MM.1S (cell line): Measurements from ENCODE around the gene ZNF521.

Experiments used
- EZH2phosphoT487 ChIP-seq: fragments of 300-600 bp; sonication (generic); IDR thresholded peaks from 2 replicates; pipeline ENCODE4 v1.6.1; 2018; ENCODE audit warnings: antibody characterized with exemption, low read length
- TF ChIP-seq, protein P1 (sequence below): fragments of 300-600 bp; sonication (generic); IDR thresholded peaks from 2 replicates; pipeline ENCODE4 v1.5.1; 2016; ENCODE audit warnings: antibody characterized with exemption, low read length, mixed read lengths

DNA sequence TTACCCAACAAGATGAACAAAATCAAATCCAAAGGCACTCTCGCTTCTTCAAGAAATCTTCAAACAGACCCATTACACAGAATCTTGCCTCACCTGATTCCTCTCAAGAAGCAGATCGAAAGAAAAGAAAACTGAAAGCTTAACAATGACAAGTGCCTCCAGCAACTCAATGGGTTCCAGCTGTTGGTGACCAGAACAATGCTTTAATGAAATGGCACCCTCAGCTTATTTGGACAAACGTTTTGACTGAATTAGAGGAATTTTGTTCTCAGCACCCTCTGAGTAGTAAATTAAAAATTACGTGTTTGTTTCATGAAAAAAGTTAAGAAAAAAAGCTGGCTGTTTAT, 211.0 kb downstream of the ZNF521 start:
- TF ChIP-seq, protein P1, sequence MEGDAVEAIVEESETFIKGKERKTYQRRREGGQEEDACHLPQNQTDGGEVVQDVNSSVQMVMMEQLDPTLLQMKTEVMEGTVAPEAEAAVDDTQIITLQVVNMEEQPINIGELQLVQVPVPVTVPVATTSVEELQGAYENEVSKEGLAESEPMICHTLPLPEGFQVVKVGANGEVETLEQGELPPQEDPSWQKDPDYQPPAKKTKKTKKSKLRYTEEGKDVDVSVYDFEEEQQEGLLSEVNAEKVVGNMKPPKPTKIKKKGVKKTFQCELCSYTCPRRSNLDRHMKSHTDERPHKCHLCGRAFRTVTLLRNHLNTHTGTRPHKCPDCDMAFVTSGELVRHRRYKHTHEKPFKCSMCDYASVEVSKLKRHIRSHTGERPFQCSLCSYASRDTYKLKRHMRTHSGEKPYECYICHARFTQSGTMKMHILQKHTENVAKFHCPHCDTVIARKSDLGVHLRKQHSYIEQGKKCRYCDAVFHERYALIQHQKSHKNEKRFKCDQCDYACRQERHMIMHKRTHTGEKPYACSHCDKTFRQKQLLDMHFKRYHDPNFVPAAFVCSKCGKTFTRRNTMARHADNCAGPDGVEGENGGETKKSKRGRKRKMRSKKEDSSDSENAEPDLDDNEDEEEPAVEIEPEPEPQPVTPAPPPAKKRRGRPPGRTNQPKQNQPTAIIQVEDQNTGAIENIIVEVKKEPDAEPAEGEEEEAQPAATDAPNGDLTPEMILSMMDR = no peak
- TF ChIP-seq EZH2phosphoT487 = no peak
